HEK293 (cell line): Measurements from ENCODE around the gene TWIST1.

Source experiments
- CTCF ChIA-PET: fragments of 350-600 bp; formaldehyde crosslinking; extraction: SDS; loops from one replicate; lab custom pipeline; 2021; ENCODE audit warnings: antibody characterized with exemption; lab: Yijun Ruan, JAX
- POLR2A ChIA-PET: fragments of 300-600 bp; formaldehyde crosslinking; extraction: SDS; loops from one replicate; lab custom pipeline; 2020; ENCODE audit warnings: antibody characterized with exemption, inconsistent platforms; lab: Yijun Ruan, JAX
- H3K27ac ChIP-seq: fragments of 200-500 bp; sonication (Bioruptor generic); 2 replicates; pipeline ENCODE4 v1.5.1; 2014; ENCODE audit warnings: low read depth, low read length, control low read depth, inconsistent platforms; ENCODE audit errors: extremely low read depth
- H3K36me3 ChIP-seq, 2 experiments: fragments of 200-500 bp in 1 of 2; sonication (Bioruptor generic) in 1 of 2; 1 replicate in 1 of 2; 2 replicates in 1 of 2; pipeline ENCODE4 v1.5.1; 2014 to 2017; ENCODE audit warnings: inconsistent platforms in 2 of 2, low read length in 2 of 2; ENCODE audit not compliant: control insufficient read depth in 2 of 2, insufficient read depth in 1 of 2
- H3K4me1 ChIP-seq: fragments of 200-500 bp; sonication (Bioruptor generic); 2 replicates; pipeline ENCODE4 v1.5.1; 2014; ENCODE audit warnings: mild to moderate bottlenecking, low read length, inconsistent platforms; ENCODE audit not compliant: control insufficient read depth, insufficient read depth
- H3K4me3 ChIP-seq: 2 replicates; pipeline ENCODE4 v1.5.1; 2011; ENCODE audit warnings: low read depth, mild to moderate bottlenecking, control low read depth, low read length, moderate library complexity
- H3K9me3 ChIP-seq: fragments of 200-500 bp; sonication (Bioruptor generic); 2 replicates; pipeline ENCODE4 v1.5.1; 2014; ENCODE audit warnings: low read depth, low read length, inconsistent platforms; ENCODE audit not compliant: control insufficient read depth, insufficient read depth
- HOXA7 ChIP-seq: sonication (generic); formaldehyde crosslinking; IDR thresholded peaks from 2 replicates; pipeline ENCODE4 v1.8.1; 2022; ENCODE audit warnings: missing genetic modification reagents, borderline replicate concordance
- IKZF3 ChIP-seq: fragments of 450-650 bp; IDR thresholded peaks from 2 replicates; pipeline ENCODE4 v1.5.0; 2018; ENCODE audit warnings: missing biosample characterization, mild to moderate bottlenecking, missing genetic modification characterization, moderate library complexity
- ZEB2 ChIP-seq: fragments of 450-650 bp; formaldehyde crosslinking; IDR thresholded peaks from 2 replicates; pipeline ENCODE4 v1.5.1; 2016; ENCODE audit warnings: missing biosample characterization, missing genetic modification characterization
- ZNF132 ChIP-seq: fragments of 450-650 bp; formaldehyde crosslinking; IDR thresholded peaks from 2 replicates; pipeline ENCODE4 v1.5.1; 2017; ENCODE audit warnings: missing biosample characterization, missing genetic modification characterization, borderline replicate concordance
- ZNF155 ChIP-seq: fragments of 450-650 bp; formaldehyde crosslinking; IDR thresholded peaks from 2 replicates; pipeline ENCODE4 v1.5.1; 2016; ENCODE audit warnings: missing biosample characterization, missing genetic modification characterization
- ZNF169 ChIP-seq: fragments of 450-650 bp; formaldehyde crosslinking; IDR thresholded peaks from 2 replicates; pipeline ENCODE4 v1.5.1; 2016; ENCODE audit warnings: missing biosample characterization, missing genetic modification characterization
- ZNF239 ChIP-seq: fragments of 450-650 bp; formaldehyde crosslinking; IDR thresholded peaks from 2 replicates; pipeline ENCODE4 v1.5.1; 2016; ENCODE audit warnings: missing biosample characterization, missing genetic modification characterization
- ZNF274 ChIP-seq, 2 experiments: fragments of 200-500 bp in 1 of 2; fragments of 450-650 bp in 1 of 2; sonication (Bioruptor generic) in 1 of 2; formaldehyde crosslinking in 1 of 2; IDR thresholded peaks; 2 replicates each; pipeline versions ENCODE4 v1.5.1 to v1.6.1; 2014 to 2016; ENCODE audit warnings: borderline replicate concordance in 1 of 2, inconsistent platforms in 1 of 2, low read length in 1 of 2, missing biosample characterization in 1 of 2, missing genetic modification characterization in 1 of 2
- ZNF292 ChIP-seq: fragments of 450-650 bp; formaldehyde crosslinking; IDR thresholded peaks from 2 replicates; pipeline ENCODE4 v1.5.1; 2016; ENCODE audit warnings: low read depth, missing biosample characterization, missing genetic modification characterization, borderline replicate concordance
- ZNF302 ChIP-seq: fragments of 450-650 bp; formaldehyde crosslinking; IDR thresholded peaks from 2 replicates; pipeline ENCODE4 v1.5.1; 2016; ENCODE audit warnings: missing biosample characterization, missing genetic modification characterization, low read depth
- ZNF335 ChIP-seq: fragments of 450-650 bp; formaldehyde crosslinking; conservative IDR thresholded peaks from 2 replicates; pipeline ENCODE4 v1.5.1; 2016; ENCODE audit warnings: missing biosample characterization, missing genetic modification characterization
- ZNF37A ChIP-seq: fragments of 450-650 bp; IDR thresholded peaks from 2 replicates; pipeline ENCODE4 v1.5.1; 2018; ENCODE audit warnings: missing biosample characterization, missing genetic modification characterization
- ZNF391 ChIP-seq: fragments of 450-650 bp; formaldehyde crosslinking; IDR thresholded peaks from 2 replicates; pipeline ENCODE4 v1.5.1; 2016; ENCODE audit warnings: low read depth, missing biosample characterization, missing genetic modification characterization, borderline replicate concordance
- ZNF48 ChIP-seq: fragments of 450-650 bp; formaldehyde crosslinking; IDR thresholded peaks from 2 replicates; pipeline ENCODE4 v1.5.1; 2016; ENCODE audit warnings: missing biosample characterization, missing genetic modification characterization
- ZNF654 ChIP-seq: fragments of 450-650 bp; formaldehyde crosslinking; IDR thresholded peaks from 2 replicates; pipeline ENCODE4 v1.5.1; 2016; ENCODE audit warnings: low read depth, missing biosample characterization, missing genetic modification characterization
- ZNF837 ChIP-seq: fragments of 450-650 bp; formaldehyde crosslinking; IDR thresholded peaks from 2 replicates; pipeline ENCODE4 v1.5.1; 2016; ENCODE audit warnings: missing biosample characterization, missing genetic modification characterization
- ZNF843 ChIP-seq: fragments of 450-650 bp; formaldehyde crosslinking; IDR thresholded peaks from 2 replicates; pipeline ENCODE4 v1.5.1; 2016; ENCODE audit warnings: missing biosample characterization, missing genetic modification characterization
- TF ChIP-seq, protein P1 (sequence below): fragments of 450-650 bp; formaldehyde crosslinking; IDR thresholded peaks from 2 replicates; pipeline ENCODE4 v1.5.1; 2017; ENCODE audit warnings: missing biosample characterization, missing genetic modification characterization
- TF ChIP-seq, protein P2 (sequence below): fragments of 450-650 bp; formaldehyde crosslinking; IDR thresholded peaks from 2 replicates; pipeline ENCODE4 v1.5.1; 2016; ENCODE audit warnings: missing biosample characterization, missing genetic modification characterization

Gene TWIST1

DNA sequence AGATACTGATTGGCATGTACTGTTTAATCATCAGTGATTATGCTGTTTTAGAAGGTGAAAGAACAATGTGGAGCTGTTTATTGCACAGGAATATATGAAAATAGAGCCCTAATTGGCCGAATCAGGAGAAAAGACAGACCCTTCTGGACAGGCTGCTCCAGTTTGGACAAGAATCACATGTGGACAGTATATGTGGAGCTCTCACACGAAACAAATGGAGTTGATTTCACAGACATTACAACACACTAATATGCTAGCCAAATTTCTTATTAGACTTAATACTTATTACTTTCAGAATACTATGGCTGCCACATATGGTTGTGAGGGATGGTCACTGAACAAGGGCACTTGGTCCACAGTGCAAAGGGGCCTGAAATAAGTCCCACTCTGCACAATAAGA is 15.5 kb downstream of the TWIST1 start:
- Histone ChIP-seq H3K9me3 (no peaks in the 10 kb centered on the region), H3K27ac (no peak overlapping the region), H3K36me3 (no peaks in the 10 kb centered on the region), H3K4me1 (no peaks in the 10 kb centered on the region), H3K4me3 (no peak overlapping the region)
- no peak for TF ChIP-seq ZNF335 (tag by site-specific recombination)
- TF ChIP-seq, protein P1, sequence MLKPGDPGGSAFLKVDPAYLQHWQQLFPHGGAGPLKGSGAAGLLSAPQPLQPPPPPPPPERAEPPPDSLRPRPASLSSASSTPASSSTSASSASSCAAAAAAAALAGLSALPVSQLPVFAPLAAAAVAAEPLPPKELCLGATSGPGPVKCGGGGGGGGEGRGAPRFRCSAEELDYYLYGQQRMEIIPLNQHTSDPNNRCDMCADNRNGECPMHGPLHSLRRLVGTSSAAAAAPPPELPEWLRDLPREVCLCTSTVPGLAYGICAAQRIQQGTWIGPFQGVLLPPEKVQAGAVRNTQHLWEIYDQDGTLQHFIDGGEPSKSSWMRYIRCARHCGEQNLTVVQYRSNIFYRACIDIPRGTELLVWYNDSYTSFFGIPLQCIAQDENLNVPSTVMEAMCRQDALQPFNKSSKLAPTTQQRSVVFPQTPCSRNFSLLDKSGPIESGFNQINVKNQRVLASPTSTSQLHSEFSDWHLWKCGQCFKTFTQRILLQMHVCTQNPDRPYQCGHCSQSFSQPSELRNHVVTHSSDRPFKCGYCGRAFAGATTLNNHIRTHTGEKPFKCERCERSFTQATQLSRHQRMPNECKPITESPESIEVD: no peak
- TF ChIP-seq ZNF169 (tag by site-specific recombination): no peak
- TF ChIP-seq ZNF302 (tag by site-specific recombination): no peak
- no peak for TF ChIP-seq ZNF292
- TF ChIP-seq, protein P2, sequence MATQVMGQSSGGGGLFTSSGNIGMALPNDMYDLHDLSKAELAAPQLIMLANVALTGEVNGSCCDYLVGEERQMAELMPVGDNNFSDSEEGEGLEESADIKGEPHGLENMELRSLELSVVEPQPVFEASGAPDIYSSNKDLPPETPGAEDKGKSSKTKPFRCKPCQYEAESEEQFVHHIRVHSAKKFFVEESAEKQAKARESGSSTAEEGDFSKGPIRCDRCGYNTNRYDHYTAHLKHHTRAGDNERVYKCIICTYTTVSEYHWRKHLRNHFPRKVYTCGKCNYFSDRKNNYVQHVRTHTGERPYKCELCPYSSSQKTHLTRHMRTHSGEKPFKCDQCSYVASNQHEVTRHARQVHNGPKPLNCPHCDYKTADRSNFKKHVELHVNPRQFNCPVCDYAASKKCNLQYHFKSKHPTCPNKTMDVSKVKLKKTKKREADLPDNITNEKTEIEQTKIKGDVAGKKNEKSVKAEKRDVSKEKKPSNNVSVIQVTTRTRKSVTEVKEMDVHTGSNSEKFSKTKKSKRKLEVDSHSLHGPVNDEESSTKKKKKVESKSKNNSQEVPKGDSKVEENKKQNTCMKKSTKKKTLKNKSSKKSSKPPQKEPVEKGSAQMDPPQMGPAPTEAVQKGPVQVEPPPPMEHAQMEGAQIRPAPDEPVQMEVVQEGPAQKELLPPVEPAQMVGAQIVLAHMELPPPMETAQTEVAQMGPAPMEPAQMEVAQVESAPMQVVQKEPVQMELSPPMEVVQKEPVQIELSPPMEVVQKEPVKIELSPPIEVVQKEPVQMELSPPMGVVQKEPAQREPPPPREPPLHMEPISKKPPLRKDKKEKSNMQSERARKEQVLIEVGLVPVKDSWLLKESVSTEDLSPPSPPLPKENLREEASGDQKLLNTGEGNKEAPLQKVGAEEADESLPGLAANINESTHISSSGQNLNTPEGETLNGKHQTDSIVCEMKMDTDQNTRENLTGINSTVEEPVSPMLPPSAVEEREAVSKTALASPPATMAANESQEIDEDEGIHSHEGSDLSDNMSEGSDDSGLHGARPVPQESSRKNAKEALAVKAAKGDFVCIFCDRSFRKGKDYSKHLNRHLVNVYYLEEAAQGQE (tag by site-specific recombination): no peak
- no peak for TF ChIP-seq ZNF274 (IDR thresholded peaks at IDR 0.05; ENCODE audit: low read length)
- TF ChIP-seq ZNF274 (tag by site-specific recombination; IDR thresholded peaks at IDR 0.05; ENCODE audit: borderline replicate concordance): no peak
- ChIA-PET POLR2A (no interaction called here), CTCF (interaction anchor here (0.9 kb wide), 1 partner anchor 861 kb away, joined by 4 read pairs; no protein-coding TSS in a partner anchor)

DNA sequence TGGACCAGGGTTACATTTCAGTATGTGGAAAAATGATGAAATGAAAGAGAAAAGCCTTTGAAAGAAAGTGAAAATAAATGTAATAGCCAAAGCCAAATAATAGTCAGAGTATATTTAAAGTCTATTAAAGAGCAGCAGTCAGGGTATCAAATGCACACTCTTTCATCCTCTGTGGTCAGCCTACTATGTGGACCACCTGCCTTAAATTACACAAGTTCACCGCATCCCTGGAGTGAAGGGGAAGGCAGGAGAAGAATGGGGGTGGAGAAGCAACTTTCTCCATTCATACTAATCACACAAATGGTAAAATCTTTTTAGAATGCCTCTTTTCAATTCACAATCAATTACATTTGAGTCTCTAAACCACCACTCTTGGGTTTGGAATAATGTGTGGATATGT is 16.0 kb downstream of the TWIST1 start:
- H3K4me1 ChIP-seq: no peaks in the 10 kb centered on the region
- H3K36me3 ChIP-seq: no peaks in the 10 kb centered on the region
- no peaks in the 10 kb centered on the region for H3K9me3 ChIP-seq
- no peak overlapping the region for H3K27ac ChIP-seq
- H3K4me3 ChIP-seq: no peak overlapping the region
- ChIA-PET CTCF (interaction anchor here (0.9 kb wide), 1 partner anchor 861 kb away, joined by 4 read pairs; no protein-coding TSS in a partner anchor), POLR2A (no interaction called here)
- TF ChIP-seq ZNF837 (tag by site-specific recombination) (no peak), ZNF239 (tag by site-specific recombination) (no peak), HOXA7 (no peak), IKZF3 (no peak)

DNA sequence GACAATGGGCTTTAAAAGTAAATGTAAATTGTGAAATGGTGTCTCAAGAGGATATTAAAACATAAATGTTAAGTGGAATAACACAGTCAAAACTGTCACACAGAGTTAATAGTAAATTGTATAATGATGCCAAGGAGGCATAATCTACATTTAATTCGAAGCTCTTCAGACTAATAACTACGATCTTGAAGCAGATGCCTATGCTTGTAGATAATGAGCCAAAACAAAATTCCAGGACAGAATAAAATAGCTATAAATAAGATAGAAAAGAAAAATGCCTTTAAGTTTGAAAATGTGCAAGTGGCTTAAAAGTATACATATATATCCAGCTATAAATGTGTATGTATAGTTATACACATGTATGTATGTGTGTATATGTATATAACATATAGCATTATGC is 17.5 kb downstream of the TWIST1 start:
- no peaks in the 10 kb centered on the region for H3K9me3 ChIP-seq
- CTCF ChIA-PET: no interaction called here
- no peak overlapping the region for H3K4me3 ChIP-seq
- H3K4me1 ChIP-seq: no peaks in the 10 kb centered on the region
- POLR2A ChIA-PET: no interaction called here
- no peak overlapping the region for H3K27ac ChIP-seq
- H3K36me3 ChIP-seq: no peaks in the 10 kb centered on the region
- TF ChIP-seq ZEB2 (tag by site-specific recombination): no peak
- TF ChIP-seq ZNF155 (tag by site-specific recombination): no peak
- TF ChIP-seq ZNF843 (tag by site-specific recombination): no peak
- no peak for TF ChIP-seq ZNF654 (tag by site-specific recombination)
- TF ChIP-seq ZNF132 (tag by site-specific recombination): no peak
- no peak for TF ChIP-seq ZNF48 (tag by site-specific recombination)
- no peak for TF ChIP-seq ZNF37A (tag by site-specific recombination)
- no peak for TF ChIP-seq ZNF391 (tag by site-specific recombination)
- TF ChIP-seq, all 188 proteins: peak for 0
